Endothelial cell of umbilical vein (primary cell): ENCODE results near the gene COX4I1. TPM values are rescaled to one million over a fixed set of nuclear protein-coding genes. Genes with fewer than 3 reads are reported as not detected.
A peak's percentile ranks its signal among the peaks of the same experiment; 100 is the strongest.

ENCODE experiments used
- BruUV-seq: library from RNA; stranded (reverse); fragments of 400-500 nt; replicated peaks from 2 replicates; lab custom pipeline; 2021; lab: Mats Ljungman, UMichigan
- CTCF ChIA-PET: fragments of 300-600, 350-600 bp; sonication (Branson Sonifier 250); formaldehyde crosslinking; loops from one replicate; lab custom pipeline; 2021; ENCODE audit warnings: antibody characterized with exemption, inconsistent platforms; lab: Charles Lee
- POLR2A ChIA-PET: fragments of 300-600, 350-600 bp; sonication (Branson Sonifier 250); formaldehyde crosslinking; loops from one replicate; lab custom pipeline; 2021; ENCODE audit warnings: antibody characterized with exemption, inconsistent platforms; lab: Charles Lee
- DNase-seq: peaks from one replicate; pipeline ENCODE4 v3.0.0-alpha.2; 2011; ENCODE audit warnings: low read depth, low spot score
- FAIRE-seq: peaks from 2 replicates; lab custom pipeline; 2011; peaks lifted over from hg19 to GRCh38; lab: Jason Lieb, UNC
- H2AFZ ChIP-seq: 2 replicates; pipeline ENCODE4 v1.6.0; 2012; ENCODE audit warnings: low read depth, low read length, control low read depth, inconsistent platforms
- H3K27ac ChIP-seq: 2 replicates; pipeline ENCODE4 v1.5.1; 2011; ENCODE audit warnings: low read depth, mild to moderate bottlenecking, control low read depth, low read length, moderate library complexity; ENCODE audit not compliant: insufficient read depth
- H3K27me3 ChIP-seq, 2 experiments: 2 replicates each; pipeline versions ENCODE4 v1.6.0 to v1.6.1; 2011; ENCODE audit warnings: low read length in 2 of 2, mixed read lengths in 1 of 2; ENCODE audit not compliant: control insufficient read depth in 2 of 2, insufficient read depth in 2 of 2
- H3K36me3 ChIP-seq, 2 experiments: 2 replicates in 1 of 2; 3 replicates in 1 of 2; pipeline ENCODE4 v1.5.1; 2011; ENCODE audit warnings: low read length in 2 of 2, mild to moderate bottlenecking in 1 of 2, moderate library complexity in 1 of 2; ENCODE audit not compliant: control insufficient read depth in 2 of 2, insufficient read depth in 2 of 2; ENCODE audit errors: extremely low read depth in 1 of 2
- H3K4me1 ChIP-seq: 3 replicates; pipeline ENCODE4 v1.5.1; 2011; ENCODE audit warnings: mild to moderate bottlenecking, low read length; ENCODE audit not compliant: control insufficient read depth, insufficient read depth; ENCODE audit errors: extremely low read depth
- H3K4me2 ChIP-seq: 2 replicates; pipeline ENCODE4 v1.6.1; 2011; ENCODE audit warnings: low read length, control low read depth, mixed read lengths; ENCODE audit not compliant: insufficient read depth
- H3K4me3 ChIP-seq, 3 experiments: fragments of 200-600 bp in 1 of 3; sonication (generic), shearing (Covaris generic) in 1 of 3; replicated peaks in 1 of 3; 2 replicates each; pipeline ENCODE4 v1.5.1; 2011 to 2016; ENCODE audit warnings: control low read depth in 3 of 3, low read length in 3 of 3, mild to moderate bottlenecking in 2 of 3, inconsistent platforms in 1 of 3, low read depth in 1 of 3, moderate library complexity in 1 of 3; ENCODE audit not compliant: insufficient read depth in 1 of 3
- H3K79me2 ChIP-seq: 2 replicates; pipeline ENCODE4 v1.6.0; 2012; ENCODE audit warnings: low read length, inconsistent platforms; ENCODE audit not compliant: control insufficient read depth, insufficient read depth
- H3K9ac ChIP-seq: replicated peaks from 2 replicates; pipeline ENCODE3; 2011; ENCODE audit warnings: low read length, control low read depth; ENCODE audit not compliant: insufficient read depth; ENCODE audit errors: extremely low read depth
- H3K9me1 ChIP-seq: replicated peaks from 3 replicates; pipeline ENCODE4 v1.6.0; 2011; ENCODE audit warnings: mild to moderate bottlenecking, low read length; ENCODE audit not compliant: control insufficient read depth, insufficient read depth; ENCODE audit errors: extremely low read depth
- H3K9me3 ChIP-seq: replicated peaks from 2 replicates; pipeline ENCODE4 v1.5.1; 2012; ENCODE audit warnings: low read length, inconsistent platforms; ENCODE audit not compliant: control insufficient read depth, insufficient read depth
- H4K20me1 ChIP-seq: replicated peaks from 2 replicates; pipeline ENCODE3; 2011; ENCODE audit warnings: mild to moderate bottlenecking, low read length; ENCODE audit not compliant: control insufficient read depth, insufficient read depth; ENCODE audit errors: extremely low read depth
- CTCF ChIP-seq, 2 donors: IDR thresholded peaks; 1 replicate in 1 of 2; 2 replicates in 1 of 2; pipeline ENCODE4 v1.5.1; 2011; ENCODE audit warnings: low read length in 2 of 2, mild to moderate bottlenecking in 2 of 2, moderate library complexity in 2 of 2, control low read depth in 1 of 2, inconsistent platforms in 1 of 2, low read depth in 1 of 2; ENCODE audit not compliant: insufficient read depth in 1 of 2; ENCODE audit errors: extremely low read depth in 1 of 2
- FOS ChIP-seq: IDR thresholded peaks from 2 replicates; pipeline ENCODE4 v1.6.1; 2011; ENCODE audit warnings: mild to moderate bottlenecking, low read length, moderate library complexity, borderline replicate concordance; ENCODE audit not compliant: insufficient read depth
- GATA2 ChIP-seq: IDR thresholded peaks from 2 replicates; pipeline ENCODE4 v1.7.0; 2011; ENCODE audit warnings: low read depth, mild to moderate bottlenecking, moderate library complexity, mixed read lengths, low read length; ENCODE audit not compliant: insufficient read length, insufficient read depth
- JUN ChIP-seq: IDR thresholded peaks from 2 replicates; pipeline ENCODE4 v1.6.1; 2011; ENCODE audit warnings: borderline replicate concordance, low read depth; ENCODE audit not compliant: insufficient read length, insufficient read depth
- POLR2A ChIP-seq: IDR thresholded peaks from 2 replicates; pipeline ENCODE4 v1.6.1; 2012; ENCODE audit warnings: low read depth, mild to moderate bottlenecking, control low read depth, low read length
- POLR2AphosphoS5 ChIP-seq: IDR thresholded peaks from 2 replicates; pipeline ENCODE4 v1.6.1; 2012; ENCODE audit warnings: low read depth, mild to moderate bottlenecking, control low read depth, low read length, moderate library complexity; ENCODE audit not compliant: insufficient read depth
- dilution Hi-C: fragments of 300-500 bp; cut with MboI; formaldehyde crosslinking; loops from one replicate; pipeline ENCODE4 v1.15.0; 2019; ENCODE audit warnings: low sequenced_read_pairs; ENCODE audit not compliant: extremely low pct_ligation_motif_present
- intact Hi-C: fragments of 100-400 bp; cut with micrococcal nuclease; formaldehyde crosslinking; loops from one replicate; pipeline ENCODE4 v1.10.0; 2022
- polyA plus RNA-seq, 4 experiments: library from polyadenylated mRNA; depleted of rRNA in 3 of 4; stranded (reverse) in 3 of 4; unstranded in 1 of 4; fragments of >200 nt; gene quantifications; 2 replicates each; pipeline versions ENCODE4 v1.2.1 to v1.2.3, GENCODE V29; 2011 to 2012; ENCODE audit warnings: missing spikeins in 1 of 4
- total RNA-seq: library from RNA; stranded (reverse); gene quantifications from 2 replicates; pipeline ENCODE4 v1.2.3, GENCODE V29; 2021

COX4I1 gene
- total and polyA plus RNA-seq, 2 donors (not counting 3 experiments of a cell fraction or from before 2014, with no cell fraction given): 560 to 953 TPM

GRCh38 chr16:85750827-85751697 is 48.4 kb upstream of the COX4I1 start, which contains the start of gene C16orf74:
C16orf74 (minus strand) TSS chr16:85751096; CDS start chr16:85735217, 15,879 bp downstream.
- H3K4me3 ChIP-seq: peak within 1 kb of the TSS; percentile 35 to 49 (median 39)
- no peaks in the 10 kb centered on the region for H4K20me1 ChIP-seq
- H3K4me2 ChIP-seq: peak within 1 kb of the TSS; percentile 81
- peaks cover 28% of the 10 kb centered on the region for H3K4me1 ChIP-seq
- no peaks in the 10 kb centered on the region for H3K36me3 ChIP-seq
- ChIA-PET POLR2A (no interaction called here), CTCF (interaction anchor here (1.0 to 1.2 kb wide), 3 partner anchors 9 to 29 kb away, joined by 3 to 4 read pairs (median 3); no protein-coding TSS in a partner anchor)
- H3K9me3 ChIP-seq: no peaks in the 10 kb centered on the region
- no peaks in the 10 kb centered on the region for H3K9me1 ChIP-seq
- peaks cover 38% of the 10 kb centered on the region for H3K79me2 ChIP-seq
- peak within 1 kb of the TSS; percentile 35 for H3K9ac ChIP-seq
- H3K27ac ChIP-seq: peak within 1 kb of the TSS; percentile 50
- no peaks in the 10 kb centered on the region for H3K27me3 ChIP-seq
- DNase-seq (peak; percentile 34), FAIRE-seq (peak; percentile 87)
- peak within 1 kb of the TSS; percentile 39 for H2AFZ ChIP-seq
- dilution Hi-C loops (no loop called here), intact Hi-C loops (loop anchor here (1.0 to 2.0 kb wide), 3 partner anchors 18 to 62 kb away; partner anchors contain the start of gene GINS2)
- TSS peak; percentile 56 for BruUV-seq
- TF ChIP-seq POLR2AphosphoS5: peak; percentile 79
- TF ChIP-seq POLR2A: no peak

DNA sequence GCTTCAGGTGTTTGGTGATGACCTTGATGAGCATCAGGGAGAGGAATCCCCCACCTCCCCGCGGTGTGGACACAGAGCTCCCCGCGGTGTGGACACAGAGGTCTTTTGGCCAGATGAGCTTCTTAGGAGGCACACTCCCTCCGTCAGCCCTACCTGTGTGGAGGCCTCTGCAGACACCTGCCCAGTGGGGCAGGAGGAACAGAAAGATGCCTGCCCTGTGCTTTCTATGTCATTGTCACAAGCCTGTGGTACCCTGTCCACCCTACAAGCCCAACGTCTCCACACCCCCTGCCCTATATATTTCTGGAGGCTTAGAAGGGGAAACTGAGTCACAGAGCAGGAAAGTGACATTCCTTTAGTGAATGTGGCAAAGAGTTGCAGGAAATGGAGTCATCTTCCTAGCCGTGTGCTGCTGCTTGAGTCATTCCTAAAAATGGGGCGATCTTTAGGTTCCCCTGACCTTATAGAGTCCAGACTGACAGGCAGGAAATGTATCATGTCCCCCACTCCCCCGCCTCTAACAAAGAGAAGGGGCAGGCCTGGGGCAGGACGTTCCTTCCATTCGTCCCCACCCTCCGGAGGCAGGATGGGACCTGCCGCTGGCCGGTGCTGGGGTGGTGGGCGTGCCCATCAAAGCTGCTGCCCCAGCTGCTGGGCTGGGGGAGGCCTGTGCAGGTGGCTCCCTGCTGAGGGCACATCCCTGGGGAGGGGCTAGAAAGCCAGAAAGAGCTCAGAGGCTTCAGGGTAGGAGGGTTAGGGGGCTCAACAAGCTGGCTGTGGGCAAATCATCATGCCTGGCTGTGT is 47.6 kb upstream of the COX4I1 start:
- Histone ChIP-seq H3K4me3 (peak overlapping the region in 2 of 3 experiments; percentile 20 to 35), H3K9me3 (no peaks in the 10 kb centered on the region), H3K4me1 (peaks cover 24% of the 10 kb centered on the region), H3K9ac (peak overlapping the region; percentile 30), H3K27ac (peak overlapping the region; percentile 50), H3K9me1 (no peaks in the 10 kb centered on the region), H4K20me1 (no peaks in the 10 kb centered on the region), H3K36me3 (no peaks in the 10 kb centered on the region), H3K27me3 (no peaks in the 10 kb centered on the region), H2AFZ (peak overlapping the region; percentile 26), H3K4me2 (peak overlapping the region; percentile 81), H3K79me2 (peaks cover 30% of the 10 kb centered on the region)
- TF ChIP-seq GATA2 (no peak), FOS (peak; percentile 99), JUN (peak; percentile 48), CTCF (IDR thresholded peaks at IDR 0.05; ENCODE audit: extremely low read depth in 1 of 2, insufficient read depth in 1 of 2, low read depth in 1 of 2, low read length in 2 of 2) (no peak), POLR2AphosphoS5 (peak; percentile 80)
- dilution Hi-C loops (no loop called here), intact Hi-C loops (loop anchor here (1.0 to 2.0 kb wide), 3 partner anchors 17 to 63 kb away; partner anchors contain the start of gene GINS2)
- POLR2A ChIA-PET: no interaction called here
- DNase-seq (peak; percentile 53), FAIRE-seq (peak; percentile 96)
- TSS peak; percentile 41 for BruUV-seq
- CTCF ChIA-PET: interaction anchor here (0.8 to 1.4 kb wide), 8 partner anchors 8 to 35 kb away, joined by 3 to 4 read pairs (median 3); no protein-coding TSS in a partner anchor
